ENCODE data around the gene PGAP6. TPM values are rescaled to one million over a fixed set of nuclear protein-coding genes. Genes with fewer than 3 reads are reported as not detected.
A peak's percentile ranks its signal among the peaks of the same experiment; 100 is the strongest.

The PGAP6 gene
- total and polyA plus RNA-seq, 2 of the 13 experiments (the other 11 are each of a cell fraction or from before 2014, with no cell fraction given) = 52.7 to 136 TPM

DNA sequence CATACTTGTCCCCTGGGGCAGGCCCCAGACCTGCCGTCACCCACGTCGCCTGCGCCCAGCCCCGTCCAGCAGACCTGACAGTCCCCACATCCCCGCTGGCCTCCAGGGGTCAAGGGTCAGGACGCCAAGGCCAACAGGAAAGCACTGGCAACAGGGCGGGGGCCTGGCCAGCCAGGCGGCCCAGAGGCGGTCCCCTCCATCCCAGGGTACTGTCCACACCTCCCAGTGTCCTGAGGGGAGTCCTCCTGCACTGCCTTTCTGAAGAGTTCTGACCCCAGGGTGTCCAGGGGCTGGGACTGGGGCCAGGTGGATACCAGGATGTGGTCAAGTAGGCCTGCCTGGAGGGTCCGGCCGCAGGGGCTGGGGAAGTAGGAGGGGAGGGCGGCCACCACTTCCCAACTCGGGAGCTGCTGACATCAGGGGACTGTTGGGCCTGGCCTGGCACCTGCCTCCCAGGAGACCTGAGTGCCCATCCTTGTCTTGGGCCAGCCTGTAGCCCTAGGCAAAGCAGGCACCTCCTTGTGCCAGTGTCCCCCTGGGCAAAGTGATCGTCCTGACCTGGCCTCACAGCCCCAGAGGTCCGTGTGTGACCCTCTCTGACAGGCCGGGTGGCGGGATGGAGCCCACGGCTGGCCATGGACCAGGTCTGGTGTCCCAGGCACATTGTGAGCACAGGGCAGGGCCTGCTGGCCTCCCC, 22.6 kb downstream of the PGAP6 start (continued):
- TF ChIP-seq, protein P1, sequence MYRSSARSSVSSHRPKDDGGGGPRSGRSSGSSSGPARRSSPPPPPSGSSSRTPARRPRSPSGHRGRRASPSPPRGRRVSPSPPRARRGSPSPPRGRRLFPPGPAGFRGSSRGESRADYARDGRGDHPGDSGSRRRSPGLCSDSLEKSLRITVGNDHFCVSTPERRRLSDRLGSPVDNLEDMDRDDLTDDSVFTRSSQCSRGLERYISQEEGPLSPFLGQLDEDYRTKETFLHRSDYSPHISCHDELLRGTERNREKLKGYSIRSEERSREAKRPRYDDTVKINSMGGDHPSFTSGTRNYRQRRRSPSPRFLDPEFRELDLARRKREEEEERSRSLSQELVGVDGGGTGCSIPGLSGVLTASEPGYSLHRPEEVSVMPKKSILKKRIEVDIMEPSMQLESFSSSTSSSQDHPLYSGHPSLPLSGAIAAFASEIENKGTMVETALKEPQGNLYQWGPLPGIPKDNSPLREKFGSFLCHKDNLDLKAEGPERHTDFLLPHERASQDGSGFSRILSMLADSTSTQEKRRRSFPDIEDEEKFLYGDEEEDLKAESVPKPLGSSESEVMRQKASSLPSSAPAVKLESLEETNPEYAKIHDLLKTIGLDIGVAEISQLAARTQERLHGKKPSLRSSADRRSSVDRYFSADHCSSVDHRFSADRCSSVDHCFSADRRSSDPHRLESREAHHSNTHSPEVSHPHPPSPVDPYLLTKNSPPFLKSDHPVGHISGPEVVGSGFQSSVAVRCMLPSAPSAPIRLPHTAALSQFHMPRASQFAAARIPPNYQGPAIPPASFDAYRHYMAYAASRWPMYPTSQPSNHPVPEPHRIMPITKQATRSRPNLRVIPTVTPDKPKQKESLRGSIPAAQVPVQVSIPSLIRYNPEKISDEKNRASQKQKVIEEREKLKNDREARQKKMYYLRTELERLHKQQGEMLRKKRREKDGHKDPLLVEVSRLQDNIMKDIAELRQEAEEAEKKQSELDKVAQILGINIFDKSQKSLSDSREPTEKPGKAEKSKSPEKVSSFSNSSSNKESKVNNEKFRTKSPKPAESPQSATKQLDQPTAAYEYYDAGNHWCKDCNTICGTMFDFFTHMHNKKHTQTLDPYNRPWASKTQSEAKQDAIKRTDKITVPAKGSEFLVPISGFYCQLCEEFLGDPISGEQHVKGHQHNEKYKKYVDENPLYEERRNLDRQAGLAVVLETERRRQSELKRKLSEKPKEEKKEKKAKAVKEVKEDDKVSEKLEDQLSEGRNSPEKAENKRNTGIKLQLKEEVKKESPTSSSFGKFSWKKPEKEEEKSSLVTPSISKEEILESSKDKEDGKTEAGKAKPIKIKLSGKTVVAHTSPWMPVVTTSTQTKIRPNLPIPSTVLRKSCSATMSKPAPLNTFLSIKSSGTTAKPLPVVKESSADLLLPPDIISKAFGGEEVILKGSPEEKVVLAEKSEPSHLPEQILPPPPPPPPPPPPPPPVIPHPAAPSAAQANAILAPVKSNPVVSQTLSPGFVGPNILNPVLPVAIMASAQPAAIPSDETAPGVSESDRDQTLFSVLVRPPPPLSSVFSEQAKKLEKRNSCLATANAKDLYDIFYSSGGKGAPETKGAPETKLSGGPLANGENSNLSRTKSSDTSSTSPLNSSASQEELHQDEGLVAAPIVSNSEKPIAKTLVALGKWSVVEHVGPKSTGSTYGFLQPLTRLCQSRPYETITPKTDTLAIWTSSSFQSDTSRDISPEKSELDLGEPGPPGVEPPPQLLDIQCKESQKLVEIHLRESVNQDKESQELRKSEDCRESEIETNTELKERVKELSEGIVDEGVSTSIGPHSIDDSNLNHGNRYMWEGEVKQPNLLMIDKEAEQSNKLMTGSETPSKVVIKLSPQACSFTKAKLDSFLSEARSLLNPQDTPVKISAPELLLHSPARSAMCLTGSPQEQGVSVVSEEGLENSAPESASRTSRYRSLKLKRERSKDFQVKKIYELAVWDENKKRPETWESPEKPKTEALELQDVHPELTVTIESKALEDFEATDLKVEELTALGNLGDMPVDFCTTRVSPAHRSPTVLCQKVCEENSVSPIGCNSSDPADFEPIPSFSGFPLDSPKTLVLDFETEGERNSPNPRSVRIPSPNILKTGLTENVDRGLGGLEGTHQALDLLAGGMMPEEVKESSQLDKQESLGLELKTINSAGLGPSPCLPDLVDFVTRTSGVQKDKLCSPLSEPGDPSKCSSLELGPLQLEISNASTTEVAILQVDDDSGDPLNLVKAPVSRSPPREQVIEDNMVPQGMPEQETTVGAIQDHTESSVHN (CRISPR knock-in tag; IDR thresholded peaks at IDR 0.05) = 0 out of 2 replicates have a peak, but pooled peaks have one; percentile 15
- TF ChIP-seq ARNTL (CRISPR knock-in tag; IDR thresholded peaks at IDR 0.05) (0 out of 2 replicates have a peak, but pooled peaks have one; percentile 51), KAT8 (CRISPR knock-in tag; IDR thresholded peaks at IDR 0.05) (peak; percentile 64; the same call in 1 of the 2 replicates), HHEX (CRISPR knock-in tag; IDR thresholded peaks at IDR 0.05) (no peak), SP5 (CRISPR knock-in tag; IDR thresholded peaks at IDR 0.05; ENCODE audit: borderline replicate concordance, low read depth) (peak; percentile 82), HNF4G (IDR thresholded peaks at IDR 0.05; ENCODE audit: borderline replicate concordance, low read depth, low read length) (peak; percentile 64), HNF4G (CRISPR knock-in tag; IDR thresholded peaks at IDR 0.05; ENCODE audit: borderline replicate concordance, low read depth) (peak; percentile 87; the same call in 1 of the 2 replicates), NFYC (CRISPR knock-in tag; IDR thresholded peaks at IDR 0.05) (no peak)
- TF ChIP-seq, protein P2, sequence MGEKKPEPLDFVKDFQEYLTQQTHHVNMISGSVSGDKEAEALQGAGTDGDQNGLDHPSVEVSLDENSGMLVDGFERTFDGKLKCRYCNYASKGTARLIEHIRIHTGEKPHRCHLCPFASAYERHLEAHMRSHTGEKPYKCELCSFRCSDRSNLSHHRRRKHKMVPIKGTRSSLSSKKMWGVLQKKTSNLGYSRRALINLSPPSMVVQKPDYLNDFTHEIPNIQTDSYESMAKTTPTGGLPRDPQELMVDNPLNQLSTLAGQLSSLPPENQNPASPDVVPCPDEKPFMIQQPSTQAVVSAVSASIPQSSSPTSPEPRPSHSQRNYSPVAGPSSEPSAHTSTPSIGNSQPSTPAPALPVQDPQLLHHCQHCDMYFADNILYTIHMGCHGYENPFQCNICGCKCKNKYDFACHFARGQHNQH (CRISPR knock-in tag; IDR thresholded peaks at IDR 0.05) = peak; percentile 54; the same call in 1 of the 2 replicates
- TF ChIP-seq, protein P3, sequence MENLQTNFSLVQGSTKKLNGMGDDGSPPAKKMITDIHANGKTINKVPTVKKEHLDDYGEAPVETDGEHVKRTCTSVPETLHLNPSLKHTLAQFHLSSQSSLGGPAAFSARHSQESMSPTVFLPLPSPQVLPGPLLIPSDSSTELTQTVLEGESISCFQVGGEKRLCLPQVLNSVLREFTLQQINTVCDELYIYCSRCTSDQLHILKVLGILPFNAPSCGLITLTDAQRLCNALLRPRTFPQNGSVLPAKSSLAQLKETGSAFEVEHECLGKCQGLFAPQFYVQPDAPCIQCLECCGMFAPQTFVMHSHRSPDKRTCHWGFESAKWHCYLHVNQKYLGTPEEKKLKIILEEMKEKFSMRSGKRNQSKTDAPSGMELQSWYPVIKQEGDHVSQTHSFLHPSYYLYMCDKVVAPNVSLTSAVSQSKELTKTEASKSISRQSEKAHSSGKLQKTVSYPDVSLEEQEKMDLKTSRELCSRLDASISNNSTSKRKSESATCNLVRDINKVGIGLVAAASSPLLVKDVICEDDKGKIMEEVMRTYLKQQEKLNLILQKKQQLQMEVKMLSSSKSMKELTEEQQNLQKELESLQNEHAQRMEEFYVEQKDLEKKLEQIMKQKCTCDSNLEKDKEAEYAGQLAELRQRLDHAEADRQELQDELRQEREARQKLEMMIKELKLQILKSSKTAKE (CRISPR knock-in tag; IDR thresholded peaks at IDR 0.05; ENCODE audit: borderline replicate concordance) = 0 out of 2 replicates have a peak, but pooled peaks have one; percentile 63
